ENCODE measurements around the gene ECI2.

DNA sequence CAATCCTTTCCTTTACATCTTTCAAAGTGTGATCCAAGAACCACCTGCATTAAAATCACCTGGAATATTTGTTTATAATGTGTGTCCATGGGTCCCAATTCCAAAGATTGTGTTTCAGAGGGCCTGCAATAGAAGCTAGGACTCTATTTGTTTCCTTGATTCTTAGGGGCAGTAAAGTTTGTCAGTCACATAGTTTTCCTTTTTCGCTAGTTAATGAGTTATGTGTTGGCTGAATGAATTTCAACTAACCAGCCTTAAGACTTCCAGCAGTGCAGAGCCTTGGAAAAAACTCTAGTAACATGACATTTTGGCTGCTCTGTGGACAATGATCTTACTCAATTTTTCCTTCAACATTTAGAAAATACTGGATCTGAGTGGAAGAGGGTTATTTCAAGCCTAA is 67.7 kb downstream of the ECI2 start:
- TF ChIP-seq, protein P1, sequence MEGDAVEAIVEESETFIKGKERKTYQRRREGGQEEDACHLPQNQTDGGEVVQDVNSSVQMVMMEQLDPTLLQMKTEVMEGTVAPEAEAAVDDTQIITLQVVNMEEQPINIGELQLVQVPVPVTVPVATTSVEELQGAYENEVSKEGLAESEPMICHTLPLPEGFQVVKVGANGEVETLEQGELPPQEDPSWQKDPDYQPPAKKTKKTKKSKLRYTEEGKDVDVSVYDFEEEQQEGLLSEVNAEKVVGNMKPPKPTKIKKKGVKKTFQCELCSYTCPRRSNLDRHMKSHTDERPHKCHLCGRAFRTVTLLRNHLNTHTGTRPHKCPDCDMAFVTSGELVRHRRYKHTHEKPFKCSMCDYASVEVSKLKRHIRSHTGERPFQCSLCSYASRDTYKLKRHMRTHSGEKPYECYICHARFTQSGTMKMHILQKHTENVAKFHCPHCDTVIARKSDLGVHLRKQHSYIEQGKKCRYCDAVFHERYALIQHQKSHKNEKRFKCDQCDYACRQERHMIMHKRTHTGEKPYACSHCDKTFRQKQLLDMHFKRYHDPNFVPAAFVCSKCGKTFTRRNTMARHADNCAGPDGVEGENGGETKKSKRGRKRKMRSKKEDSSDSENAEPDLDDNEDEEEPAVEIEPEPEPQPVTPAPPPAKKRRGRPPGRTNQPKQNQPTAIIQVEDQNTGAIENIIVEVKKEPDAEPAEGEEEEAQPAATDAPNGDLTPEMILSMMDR (IDR thresholded peaks at IDR 0.05): no peak
- TF ChIP-seq EZH2 (IDR thresholded peaks at IDR 0.05; ENCODE audit: borderline replicate concordance, insufficient read depth, low read depth, low read length, poor library complexity, severe bottlenecking): no peak

Measured in B cell (primary cell).